Stimulated activated naive CD4-positive, alpha-beta T cell (primary cell): ENCODE data around the gene DCTN3.

ENCODE experiments used
- DNase-seq, 6 experiments: peaks; one replicate each; lab custom pipeline; 2025; lab: John Stamatoyannopoulos, UW

DCTN3 gene

DNA sequence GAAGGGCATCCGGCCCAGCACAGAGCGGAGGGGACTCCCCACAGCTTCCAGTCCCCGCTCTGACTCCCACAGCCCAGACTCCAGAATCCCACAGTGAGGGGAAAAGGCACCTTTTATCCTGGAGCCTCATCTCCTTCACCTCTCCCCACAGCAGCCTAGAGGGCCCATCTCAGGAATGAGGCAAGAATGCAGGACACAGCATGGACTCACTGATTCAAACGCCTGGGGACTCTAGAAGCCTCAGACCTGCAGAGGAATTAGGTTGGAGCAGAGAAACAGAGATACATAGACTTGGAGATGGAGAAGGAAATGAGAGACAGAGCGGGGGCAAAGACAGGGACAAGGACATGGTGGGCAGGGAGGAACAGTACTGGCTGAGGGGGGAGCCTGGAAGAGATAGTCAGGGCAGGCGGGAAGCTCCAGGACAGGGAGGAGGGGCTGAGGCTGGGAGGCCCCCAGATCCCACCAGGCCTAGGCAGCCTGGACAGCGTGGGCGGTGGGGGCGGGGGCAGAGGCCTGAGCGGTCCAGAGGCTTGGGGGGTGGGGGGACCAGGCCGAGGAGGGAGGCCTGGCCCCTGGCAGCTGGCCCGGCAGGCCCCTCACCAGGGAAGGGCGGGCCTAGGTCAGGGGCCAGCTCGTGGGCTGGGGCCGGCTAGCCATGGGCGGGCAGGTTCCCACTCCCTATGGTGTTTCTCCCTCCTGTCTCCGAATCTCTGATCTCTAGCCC lies 46.5 kb downstream of the DCTN3 start:
- no peak for DNase-seq

DNA sequence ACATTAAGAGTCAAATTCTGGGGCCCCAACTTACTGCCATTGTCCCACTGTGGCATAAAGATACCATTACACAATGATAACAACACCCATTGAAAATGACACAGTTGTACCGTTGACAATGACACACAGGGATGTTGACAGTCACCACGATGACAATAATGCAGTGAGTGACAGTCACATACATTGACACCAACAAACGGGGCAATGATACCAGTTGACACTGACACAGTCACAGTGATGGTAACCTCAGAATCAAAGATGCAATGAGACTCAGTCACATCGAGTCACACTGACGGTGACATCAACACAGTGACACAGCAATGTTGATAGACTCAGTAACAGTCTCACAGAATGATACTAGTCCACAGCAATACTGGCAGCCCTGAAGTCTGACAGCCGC lies 47.7 kb downstream of the DCTN3 start:
- no peak for DNase-seq

DNA sequence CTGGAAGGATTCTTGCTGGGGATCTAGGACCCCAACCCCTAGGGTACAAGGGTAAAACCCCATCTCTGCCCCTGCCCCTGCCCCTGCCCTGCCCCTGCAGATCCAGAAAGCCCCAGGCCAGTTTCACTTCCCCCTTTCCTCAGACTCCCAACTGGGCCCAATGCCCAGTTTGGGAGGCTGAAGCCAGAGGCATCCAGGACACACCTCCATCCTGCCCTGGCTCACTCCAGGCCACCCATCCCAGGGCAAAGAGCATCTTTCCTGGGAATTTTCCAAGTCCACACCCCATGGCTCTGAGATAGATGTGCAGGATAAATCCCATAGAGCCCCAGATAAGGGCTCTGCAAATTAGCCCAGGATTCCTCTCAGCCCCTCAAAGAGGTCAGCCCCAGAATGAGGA lies 48.2 kb downstream of the DCTN3 start:
- no peak for DNase-seq

DNA sequence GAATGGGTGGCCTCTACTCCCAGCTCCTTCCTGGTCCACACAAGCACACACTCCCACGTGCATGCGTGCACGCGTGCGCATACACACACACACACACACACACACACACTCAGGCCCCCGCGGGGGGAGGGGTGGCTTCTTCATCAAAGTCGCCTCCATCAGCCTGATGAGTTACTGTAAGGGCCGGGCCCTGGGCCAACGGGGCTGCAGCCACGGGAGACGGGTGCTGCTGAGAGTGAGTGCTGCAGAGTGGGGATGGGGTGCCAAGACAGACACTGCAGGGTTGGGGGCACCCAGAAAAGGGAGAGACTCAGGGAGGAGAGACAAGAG lies 48.8 kb downstream of the DCTN3 start:
- DNase-seq = no peak

DNA sequence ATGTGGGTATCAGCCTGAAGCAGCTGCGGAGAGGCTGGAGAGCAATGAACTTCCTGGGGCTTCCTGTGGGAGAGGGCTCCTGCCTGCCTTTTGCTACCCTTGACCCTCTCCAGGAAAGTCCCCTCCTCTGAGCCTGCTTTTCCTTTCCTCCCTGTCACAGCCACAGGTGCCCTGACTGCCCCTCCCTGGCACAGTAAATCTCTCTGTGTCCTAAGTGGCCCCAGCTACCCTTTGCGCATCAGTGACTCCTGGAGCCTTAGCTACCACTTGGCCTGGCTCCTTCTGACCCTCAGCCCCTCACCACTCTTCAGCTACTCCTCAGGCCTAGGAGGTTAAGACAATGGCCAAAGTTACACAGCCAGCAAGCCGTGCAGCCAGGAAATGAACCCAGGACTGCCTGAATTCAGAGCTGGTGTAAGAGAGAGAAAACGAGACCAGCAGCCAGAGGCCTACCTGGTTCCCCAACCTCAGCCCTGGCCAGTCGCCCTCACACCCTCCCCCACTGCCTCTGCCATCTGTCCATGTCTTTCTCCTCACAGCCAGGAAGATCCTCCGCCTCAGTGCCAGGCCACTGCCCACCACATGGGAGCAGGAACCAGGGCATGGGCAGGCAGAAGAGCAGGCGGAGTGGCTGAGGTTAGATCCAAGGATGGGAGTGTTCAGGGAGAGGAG lies 49.4 kb downstream of the DCTN3 start:
- no peak for DNase-seq

DNA sequence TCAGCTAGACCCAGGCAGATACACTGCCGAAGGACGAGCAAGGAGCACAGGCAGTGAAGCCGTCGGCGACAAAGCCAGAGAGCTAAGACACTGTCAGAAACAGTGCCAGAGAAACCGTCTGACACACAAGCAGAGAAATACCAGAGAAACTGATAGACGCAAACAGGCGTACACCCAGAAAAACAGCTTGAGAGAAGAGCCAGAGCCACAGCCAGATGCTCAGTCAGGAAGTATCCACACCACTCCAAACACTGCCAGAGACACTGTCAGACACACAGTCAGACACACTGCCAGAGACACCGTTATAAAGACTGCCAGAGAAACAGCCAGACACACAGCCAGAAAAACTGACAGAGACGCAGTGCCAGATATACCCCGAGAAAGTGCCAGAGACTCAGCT lies 49.9 kb downstream of the DCTN3 start:
- DNase-seq = no peak

DNA sequence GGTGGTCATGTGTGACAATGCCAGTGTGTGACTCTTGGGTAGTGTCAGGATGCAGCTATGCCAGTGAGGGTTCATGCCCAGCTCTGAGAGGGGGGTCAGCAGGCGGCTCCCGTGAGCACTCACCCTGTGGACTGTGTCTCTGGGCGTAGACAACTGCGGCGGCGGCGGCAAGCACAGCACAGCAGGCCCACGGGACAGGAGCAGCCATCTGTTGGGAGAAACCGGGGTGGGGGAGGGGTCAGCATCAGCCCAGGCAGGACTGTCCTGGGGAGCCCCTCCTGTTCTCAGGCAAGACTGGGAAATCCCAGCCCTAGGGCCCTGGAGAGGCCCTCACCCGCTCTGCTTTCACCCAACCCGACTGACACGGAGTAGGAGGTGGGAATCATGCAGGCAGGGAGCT lies 51.5 kb downstream of the DCTN3 start:
- no peak for DNase-seq

DNA sequence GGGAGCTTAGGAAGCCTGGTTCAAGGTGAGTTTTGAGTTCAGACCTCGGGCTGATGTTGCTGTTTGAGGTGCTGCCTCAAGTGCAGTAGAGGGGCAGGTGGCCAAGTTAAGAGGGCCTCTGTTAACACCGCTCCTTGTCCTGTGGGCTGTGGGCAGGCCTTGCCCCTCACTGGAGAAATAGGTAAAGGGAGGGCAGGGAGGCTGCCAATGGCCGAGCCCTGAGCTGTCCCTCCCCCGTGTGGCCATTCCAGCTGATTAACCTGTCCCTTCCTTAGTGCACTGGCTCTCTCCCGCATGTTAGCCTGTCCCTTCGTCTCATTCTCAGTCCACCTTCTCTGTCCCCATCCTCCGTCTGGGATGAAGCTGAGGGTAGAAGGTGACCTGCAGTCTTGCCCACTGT lies 52.2 kb downstream of the DCTN3 start:
- no peak for DNase-seq

DNA sequence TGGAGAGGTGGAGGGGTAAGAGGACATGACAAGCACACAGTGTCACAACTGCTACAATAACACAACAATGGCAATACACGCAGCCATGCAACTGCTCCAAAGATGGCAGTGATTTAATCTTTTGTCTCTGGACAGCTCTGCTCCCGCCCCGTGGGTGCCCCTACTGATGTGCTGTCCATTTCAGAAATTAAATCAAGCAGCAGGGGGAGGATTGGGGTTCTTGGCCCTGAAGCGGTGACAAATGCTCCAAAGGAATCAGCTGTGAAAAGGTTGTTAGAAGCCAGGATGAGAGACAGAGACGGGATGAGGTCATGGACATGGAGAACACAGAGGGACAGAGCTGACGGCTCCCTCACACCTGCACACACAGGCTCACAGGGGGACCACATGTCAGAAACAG lies 53.3 kb downstream of the DCTN3 start:
- no peak for DNase-seq

DNA sequence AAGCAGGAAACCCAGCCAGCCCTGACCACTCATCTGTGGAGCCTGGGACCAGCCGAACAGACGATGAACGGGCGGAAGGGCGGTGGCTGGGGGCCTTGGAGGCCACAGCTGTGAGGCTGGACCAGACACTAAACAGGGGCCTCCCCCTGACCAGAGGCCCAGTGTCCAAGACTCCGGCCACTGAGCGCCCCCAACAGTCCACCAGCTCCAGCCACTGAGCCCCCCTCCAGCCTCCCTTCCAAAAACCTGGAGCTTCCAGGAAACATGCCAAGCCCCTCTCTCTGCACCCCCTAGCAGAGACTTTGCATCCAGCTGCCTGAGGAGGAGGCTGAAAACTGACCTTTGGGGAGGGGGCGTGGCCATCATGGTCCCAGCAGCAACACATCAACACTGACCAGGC lies 54.0 kb downstream of the DCTN3 start:
- DNase-seq = no peak

DNA sequence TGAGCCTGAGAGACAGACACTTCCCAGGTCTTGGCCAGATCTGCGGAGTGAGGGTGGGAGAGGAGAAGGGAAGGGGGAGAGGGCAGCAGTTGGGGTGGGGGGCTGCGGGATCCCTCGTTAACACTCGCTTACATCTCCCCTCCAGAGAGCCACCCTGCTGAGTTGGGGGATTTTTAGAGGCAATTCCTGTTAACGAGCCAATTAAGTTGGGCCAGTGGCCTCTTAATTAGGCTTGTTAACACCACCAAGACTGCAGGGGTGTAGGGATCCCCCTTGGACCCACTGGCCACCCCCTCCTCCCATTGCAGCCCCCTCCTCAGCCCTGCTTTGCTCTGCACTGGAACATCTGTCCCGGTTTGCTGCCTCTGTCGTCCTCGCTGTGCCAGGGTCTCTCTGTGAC lies 54.4 kb downstream of the DCTN3 start:
- no peak for DNase-seq

DNA sequence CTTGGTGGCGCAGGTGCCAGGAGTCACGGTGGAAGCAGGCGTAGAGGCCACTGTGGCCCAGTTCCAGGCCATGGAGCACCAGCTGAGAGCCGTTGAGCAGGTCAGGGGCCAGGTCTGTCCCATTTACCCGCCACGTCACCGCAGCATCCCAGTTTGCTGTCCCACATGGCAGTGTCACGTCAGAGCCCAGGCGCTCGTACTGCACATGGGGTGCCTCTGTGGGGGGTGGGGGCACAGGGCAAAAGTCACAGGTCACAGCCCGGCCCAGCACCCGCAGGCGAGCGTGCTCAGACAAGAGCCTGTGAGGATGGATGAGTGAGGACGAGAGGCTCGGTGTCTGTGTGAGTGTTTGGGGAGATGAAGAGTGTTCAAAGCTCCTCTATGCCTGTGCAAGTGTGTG lies 55.7 kb downstream of the DCTN3 start:
- no peak for DNase-seq
